NCI-H82 treated with DMSO at 0.1 percent for 48 hours (cell line): ENCODE data around the gene CHRNA5.
"Not testable (repeated sequence)": the region's sequence is repeated elsewhere in the genome, so short reads cannot be mapped to it uniquely, and the experiment has no call there.

Experiments used
- DNase-seq: peaks from one replicate; lab custom pipeline; 2025; ENCODE audit not compliant: unreplicated experiment; lab: John Stamatoyannopoulos, UW

Gene CHRNA5

GRCh38 chr15:78564743-78565096 is 600 bp upstream of the CHRNA5 start:
- DNase-seq: no peak

GRCh38 chr15:78565951-78566774 is 843 bp downstream of the CHRNA5 start:
- DNase-seq: no peak

GRCh38 chr15:78567531-78567930 is 2.2 kb downstream of the CHRNA5 start:
- peak; percentile 30 for DNase-seq

- DNase-seq: no peak
Observed at GRCh38 chr15:78570710-78571109, 5.4 kb downstream of the CHRNA5 start.

- DNase-seq: no peak
Observed at GRCh38 chr15:78571382-78571781, 6.1 kb downstream of the CHRNA5 start.

- no peak for DNase-seq
Observed at GRCh38 chr15:78573416-78573815, 8.1 kb downstream of the CHRNA5 start.

GRCh38 chr15:78574944-78575343 is 9.6 kb downstream of the CHRNA5 start:
- DNase-seq: no peak

- DNase-seq: no peak
Observed at GRCh38 chr15:78597583-78597982, 32.3 kb downstream of the CHRNA5 start.

- DNase-seq: no peak
Observed at GRCh38 chr15:78598348-78598747, 33.0 kb downstream of the CHRNA5 start.

GRCh38 chr15:78599189-78599588 is 33.9 kb downstream of the CHRNA5 start:
- DNase-seq: no peak

- no peak for DNase-seq
Observed at GRCh38 chr15:78603467-78603866, 38.1 kb downstream of the CHRNA5 start.

GRCh38 chr15:78604420-78604819 is 39.1 kb downstream of the CHRNA5 start:
- DNase-seq: no peak

- DNase-seq: no peak
Observed at GRCh38 chr15:78605201-78605600, 39.9 kb downstream of the CHRNA5 start.

GRCh38 chr15:78605680-78606079 is 40.4 kb downstream of the CHRNA5 start:
- DNase-seq: no peak

- DNase-seq: not testable (repeated sequence)
Observed at GRCh38 chr15:78609551-78609950, 44.2 kb downstream of the CHRNA5 start.

GRCh38 chr15:78614021-78614420 is 48.7 kb downstream of the CHRNA5 start:
- no peak for DNase-seq

GRCh38 chr15:78615151-78615589 is 49.9 kb downstream of the CHRNA5 start:
- no peak for DNase-seq

GRCh38 chr15:78616506-78616905 is 51.2 kb downstream of the CHRNA5 start:
- no peak for DNase-seq

GRCh38 chr15:78617076-78617475 is 51.8 kb downstream of the CHRNA5 start:
- DNase-seq: no peak

- no peak for DNase-seq
Observed at GRCh38 chr15:78617516-78617915, 52.2 kb downstream of the CHRNA5 start.

- no peak for DNase-seq
Observed at GRCh38 chr15:78618064-78618463, 52.7 kb downstream of the CHRNA5 start.

- peak; percentile 84 for DNase-seq
Observed at GRCh38 chr15:78618490-78618934, 53.2 kb downstream of the CHRNA5 start.
